ENCODE data around the gene AFF3. TPM values are rescaled to one million over a fixed set of nuclear protein-coding genes. Genes with fewer than 3 reads are reported as not detected.
A peak's percentile ranks its signal among the peaks of the same experiment; 100 is the strongest.

Gene AFF3
- total RNA-seq, 1 experiment from 2014 or later, result 0.22 TPM

DNA sequence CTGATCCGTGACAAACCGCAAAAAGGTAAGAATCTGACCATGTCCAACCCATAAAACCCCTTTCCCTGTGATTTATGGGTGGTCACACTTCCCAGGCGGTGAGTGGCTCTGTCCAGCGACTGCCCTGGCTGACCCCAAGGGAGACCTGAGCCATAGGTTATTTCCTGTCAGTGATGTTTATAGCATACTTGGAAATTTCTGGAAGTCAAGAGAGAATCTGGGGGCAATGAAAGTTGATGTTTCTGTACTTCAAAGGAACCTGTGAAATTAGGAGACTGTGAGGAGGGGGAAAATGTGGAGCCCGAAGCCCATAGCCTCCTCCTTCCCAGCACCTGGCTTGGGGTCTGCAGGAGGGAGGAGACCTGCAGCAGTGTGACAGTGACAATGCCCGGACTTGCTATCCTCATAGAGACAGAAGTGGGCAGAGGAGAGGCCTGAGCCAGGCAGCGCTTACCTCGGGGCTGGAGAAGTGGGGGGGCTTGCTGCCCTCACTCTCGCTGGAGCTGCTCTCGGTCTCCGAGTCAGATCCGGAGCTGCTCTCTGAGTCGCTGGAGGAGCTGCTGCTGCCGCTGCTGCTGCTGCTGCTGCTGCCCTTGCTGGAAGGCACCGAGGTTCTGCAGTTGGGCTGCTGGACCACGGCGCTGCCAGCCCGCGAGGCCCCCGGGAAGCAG, 541.3 kb downstream of the AFF3 start:
- Histone ChIP-seq H3K4me1 (ENCODE audit: insufficient read depth, low read length) (no peaks in the 10 kb centered on the region), H3K4me2 (ENCODE audit: insufficient read depth, insufficient read length, low read length) (no peak overlapping the region), H3K14ac (ENCODE audit: insufficient read depth, low read length) (no peak overlapping the region), H4K8ac (replicated peaks; ENCODE audit: insufficient read length, low read depth, low read length) (no peak overlapping the region), H3K27ac (ENCODE audit: insufficient read length, low read depth, low read length) (no peak overlapping the region), H2BK12ac (ENCODE audit: insufficient read length, low read depth, low read length) (no peak overlapping the region), H3K9me3 (ENCODE audit: control insufficient read depth, low read depth, low read length) (no peaks in the 10 kb centered on the region), H3K56ac (ENCODE audit: insufficient read length, low read depth, low read length) (no peak overlapping the region), H3K18ac (ENCODE audit: insufficient read length, low read depth, low read length) (no peak overlapping the region), H3K79me2 (ENCODE audit: insufficient read depth, low read length) (no peaks in the 10 kb centered on the region), H2BK15ac (ENCODE audit: low read depth, low read length) (no peak overlapping the region), H3K9ac (ENCODE audit: extremely low read depth, insufficient read length, low read length) (no peak overlapping the region), H2BK5ac (ENCODE audit: insufficient read length, low read length) (no peak overlapping the region), H2AFZ (ENCODE audit: low read length) (no peak overlapping the region), H2BK20ac (ENCODE audit: low read depth, low read length, poor library complexity, severe bottlenecking) (no peak overlapping the region), H4K20me1 (ENCODE audit: control insufficient read depth, insufficient read depth, insufficient read length) (no peaks in the 10 kb centered on the region), H3K27me3 (ENCODE audit: insufficient read depth, low read length) (no peaks in the 10 kb centered on the region), H2AK5ac (ENCODE audit: insufficient read length, low read length) (no peak overlapping the region), H2BK120ac (ENCODE audit: low read depth, low read length, poor library complexity, severe bottlenecking) (no peak overlapping the region), H3K4ac (ENCODE audit: low read depth, low read length) (no peak overlapping the region), H4K5ac (ENCODE audit: insufficient read length, low read depth, low read length) (no peak overlapping the region), H3K23ac (ENCODE audit: insufficient read length, low read depth, low read length) (no peak overlapping the region), H3K23me2 (ENCODE audit: insufficient read length, low read depth, low read length, poor library complexity, severe bottlenecking) (no peaks in the 10 kb centered on the region), H4K91ac (ENCODE audit: insufficient read length, low read depth, low read length) (no peak overlapping the region), H3T11ph (ENCODE audit: low read length) (no peak overlapping the region), H3K79me1 (ENCODE audit: insufficient read depth, low read depth, low read length, poor library complexity, severe bottlenecking) (no peaks in the 10 kb centered on the region)
- H3K4me1 Mint-ChIP-seq, result peaks cover 1 to 9% of the 10 kb centered on the region in 2 experiments; a peak in 2 of 4 replicates
- DNase-seq, result peak; percentile 46
- TF ChIP-seq, protein P1, sequence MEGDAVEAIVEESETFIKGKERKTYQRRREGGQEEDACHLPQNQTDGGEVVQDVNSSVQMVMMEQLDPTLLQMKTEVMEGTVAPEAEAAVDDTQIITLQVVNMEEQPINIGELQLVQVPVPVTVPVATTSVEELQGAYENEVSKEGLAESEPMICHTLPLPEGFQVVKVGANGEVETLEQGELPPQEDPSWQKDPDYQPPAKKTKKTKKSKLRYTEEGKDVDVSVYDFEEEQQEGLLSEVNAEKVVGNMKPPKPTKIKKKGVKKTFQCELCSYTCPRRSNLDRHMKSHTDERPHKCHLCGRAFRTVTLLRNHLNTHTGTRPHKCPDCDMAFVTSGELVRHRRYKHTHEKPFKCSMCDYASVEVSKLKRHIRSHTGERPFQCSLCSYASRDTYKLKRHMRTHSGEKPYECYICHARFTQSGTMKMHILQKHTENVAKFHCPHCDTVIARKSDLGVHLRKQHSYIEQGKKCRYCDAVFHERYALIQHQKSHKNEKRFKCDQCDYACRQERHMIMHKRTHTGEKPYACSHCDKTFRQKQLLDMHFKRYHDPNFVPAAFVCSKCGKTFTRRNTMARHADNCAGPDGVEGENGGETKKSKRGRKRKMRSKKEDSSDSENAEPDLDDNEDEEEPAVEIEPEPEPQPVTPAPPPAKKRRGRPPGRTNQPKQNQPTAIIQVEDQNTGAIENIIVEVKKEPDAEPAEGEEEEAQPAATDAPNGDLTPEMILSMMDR (conservative IDR thresholded peaks at IDR 0.05), result no peak
- no peaks in the 10 kb centered on the region for H3K9me3 Mint-ChIP-seq
- H3K27me3 Mint-ChIP-seq (ENCODE audit: low read depth), result no peaks in the 10 kb centered on the region; the same call in 1 of the 2 replicates
- H3K36me3 Mint-ChIP-seq (ENCODE audit: insufficient read depth in 1 of 3, low read depth in 3 of 3), result no peaks in the 10 kb centered on the region
- H3K27ac Mint-ChIP-seq, result no peak overlapping the region
- no CpG with 5 or more reads among the region's 20 CpGs for WGBS (ENCODE audit: extremely low coverage, insufficient read length, low lambda C conversion rate)
- H3K4me3 Mint-ChIP-seq, result no peak overlapping the region
